ENCODE measurements around the gene CHST15. TPM values are rescaled to one million over a fixed set of nuclear protein-coding genes. Genes with fewer than 3 reads are reported as not detected.
A peak's percentile ranks its signal among the peaks of the same experiment; 100 is the strongest.

Gene CHST15
- total RNA-seq, 4 donors from 2014 or later: 35.7 to 69.5 (median 51.1) TPM

DNA sequence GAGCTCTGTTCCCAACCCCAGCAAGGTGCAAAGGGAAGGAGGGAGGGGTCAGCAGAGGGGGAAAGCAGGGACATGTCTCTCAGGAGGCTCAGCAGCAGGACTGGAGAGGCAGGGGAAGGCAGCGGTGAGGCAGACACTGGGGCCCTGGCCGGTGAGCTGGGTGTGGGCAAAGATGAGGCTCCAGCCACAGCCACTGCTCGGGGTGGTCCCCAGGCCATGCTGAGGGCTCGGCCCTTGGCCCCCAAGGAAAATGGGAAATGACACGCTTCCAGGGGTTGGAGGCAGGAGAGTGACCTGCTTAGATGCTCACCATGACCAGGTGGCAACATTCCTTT, 35.4 kb upstream of the CHST15 start:
- TF ChIP-seq, protein P1, sequence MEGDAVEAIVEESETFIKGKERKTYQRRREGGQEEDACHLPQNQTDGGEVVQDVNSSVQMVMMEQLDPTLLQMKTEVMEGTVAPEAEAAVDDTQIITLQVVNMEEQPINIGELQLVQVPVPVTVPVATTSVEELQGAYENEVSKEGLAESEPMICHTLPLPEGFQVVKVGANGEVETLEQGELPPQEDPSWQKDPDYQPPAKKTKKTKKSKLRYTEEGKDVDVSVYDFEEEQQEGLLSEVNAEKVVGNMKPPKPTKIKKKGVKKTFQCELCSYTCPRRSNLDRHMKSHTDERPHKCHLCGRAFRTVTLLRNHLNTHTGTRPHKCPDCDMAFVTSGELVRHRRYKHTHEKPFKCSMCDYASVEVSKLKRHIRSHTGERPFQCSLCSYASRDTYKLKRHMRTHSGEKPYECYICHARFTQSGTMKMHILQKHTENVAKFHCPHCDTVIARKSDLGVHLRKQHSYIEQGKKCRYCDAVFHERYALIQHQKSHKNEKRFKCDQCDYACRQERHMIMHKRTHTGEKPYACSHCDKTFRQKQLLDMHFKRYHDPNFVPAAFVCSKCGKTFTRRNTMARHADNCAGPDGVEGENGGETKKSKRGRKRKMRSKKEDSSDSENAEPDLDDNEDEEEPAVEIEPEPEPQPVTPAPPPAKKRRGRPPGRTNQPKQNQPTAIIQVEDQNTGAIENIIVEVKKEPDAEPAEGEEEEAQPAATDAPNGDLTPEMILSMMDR (IDR thresholded peaks at IDR 0.05): no peak
- no peak for ATAC-seq (ENCODE audit: low FRiP score)
- no peak for DNase-seq (ENCODE audit: low spot score)

- DNase-seq (ENCODE audit: low spot score): no peak
- ATAC-seq (ENCODE audit: low FRiP score): no peak
- TF ChIP-seq, protein P1 (IDR thresholded peaks at IDR 0.05): no peak
These were observed 34.8 kb upstream of the CHST15 start for GRCh38 chr10:124127965-124128810.

GRCh38 chr10:124127563-124127962, 34.2 kb upstream of the CHST15 start:
- ATAC-seq (ENCODE audit: low FRiP score) (no peak), DNase-seq (ENCODE audit: low spot score) (no peak)
- TF ChIP-seq, protein P1 (IDR thresholded peaks at IDR 0.05): no peak

DNA sequence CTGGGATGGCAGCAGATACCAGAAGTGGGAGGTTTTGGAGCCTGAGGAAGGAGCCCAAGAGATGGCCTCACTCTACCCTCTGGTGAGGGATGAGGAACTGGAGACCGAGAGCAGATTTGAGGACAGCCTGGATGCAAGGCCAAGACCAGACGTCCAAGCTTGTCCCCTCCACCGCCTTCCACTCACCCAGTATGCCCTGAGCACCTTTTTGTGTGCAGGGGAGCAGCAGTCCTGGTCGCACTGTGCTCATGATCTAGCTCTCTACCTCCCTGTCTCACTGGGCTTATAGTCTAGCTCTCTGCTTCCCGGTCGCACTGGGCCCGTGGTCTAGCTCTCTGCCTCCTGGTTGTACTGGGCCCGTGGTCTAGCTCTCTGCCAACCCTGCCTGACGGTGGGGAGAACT, 33.6 kb upstream of the CHST15 start:
- no peak for DNase-seq (ENCODE audit: low spot score)
- ATAC-seq (ENCODE audit: low FRiP score): no peak
- TF ChIP-seq, protein P1 (IDR thresholded peaks at IDR 0.05): no peak

- TF ChIP-seq, protein P1 (IDR thresholded peaks at IDR 0.05): no peak
- DNase-seq (ENCODE audit: low spot score): no peak
- ATAC-seq (ENCODE audit: low FRiP score): peak; percentile 61
These were observed 33.0 kb upstream of the CHST15 start for GRCh38 chr10:124126145-124126982.

- DNase-seq (ENCODE audit: low spot score): no peak
These were observed 32.1 kb upstream of the CHST15 start for GRCh38 chr10:124125305-124126116.

More at GRCh38 chr10:124125305-124126116, 32.1 kb upstream of the CHST15 start:
- TF ChIP-seq, protein P1 (IDR thresholded peaks at IDR 0.05): no peak
- peak; percentile 30 for ATAC-seq (ENCODE audit: low FRiP score)
